A549 (cell line): ENCODE measurements around the gene PMPCA. TPM values are rescaled to one million over a fixed set of nuclear protein-coding genes. Genes with fewer than 3 reads are reported as not detected.

Experiments
- ATAC-seq, 2 experiments: fragments of 200-7000 bp in 1 of 2; fragments of >200 bp in 1 of 2; cut with Nextera tagmentation in 1 of 2; cut with Tn5 transposase in 1 of 2; 3 replicates each; pipeline versions ENCODE4 v1.8.0 to v1.9.1; 2018 to 2020; ENCODE audit warnings: mild to moderate bottlenecking in 1 of 2, moderate library complexity in 1 of 2
- CTCF ChIA-PET: fragments of 300-600 bp; sonication (Branson Sonifier 250); formaldehyde crosslinking; extraction: SDS; loops from one replicate; lab custom pipeline; 2021; ENCODE audit warnings: antibody characterized with exemption, inconsistent platforms; lab: Yijun Ruan, JAX
- POLR2A ChIA-PET: fragments of 350-600 bp; formaldehyde crosslinking; extraction: SDS; loops from one replicate; lab custom pipeline; 2021; ENCODE audit warnings: antibody characterized with exemption, inconsistent platforms; lab: Yijun Ruan, JAX
- DNase-seq, 2 experiments: peaks; one replicate each; pipeline versions ENCODE4 v3.0.0 to v3.0.0-alpha.2; 2011 to 2016; ENCODE audit warnings: low read depth in 1 of 2, low spot score in 1 of 2
- FAIRE-seq: peaks from 2 replicates; lab custom pipeline; 2011; peaks lifted over from hg19 to GRCh38; lab: Jason Lieb, UNC
- H3K27ac ChIP-seq, 2 experiments: fragments of >200 bp; sonication (Bioruptor Twin); formaldehyde crosslinking; 3 replicates each; pipeline ENCODE4 v1.5.1; 2016 to 2017
- H3K4me1 ChIP-seq: fragments of >200 bp; sonication (Bioruptor Twin); formaldehyde crosslinking; 3 replicates; pipeline ENCODE4 v1.6.1; 2016
- H3K4me2 ChIP-seq: fragments of >200 bp; sonication (Bioruptor Twin); formaldehyde crosslinking; 3 replicates; pipeline ENCODE4 v1.6.1; 2016
- H3K4me3 ChIP-seq: fragments of >200 bp; sonication (Bioruptor Twin); formaldehyde crosslinking; 3 replicates; pipeline ENCODE4 v1.5.1; 2016
- H3K9me3 ChIP-seq: fragments of >200 bp; sonication (Bioruptor Twin); formaldehyde crosslinking; 3 replicates; pipeline ENCODE4 v1.6.1; 2016
- CBX8 ChIP-seq: fragments of 200-600 bp; sonication (generic); IDR thresholded peaks from 2 replicates; pipeline ENCODE4 v1.6.1; 2016
- CHD2 ChIP-seq: fragments of 150-350 bp; IDR thresholded peaks from 2 replicates; pipeline ENCODE4 v1.6.1; 2014; ENCODE audit warnings: low read length; ENCODE audit not compliant: partially characterized antibody
- CTCF ChIP-seq: fragments of >200 bp; sonication (Bioruptor Twin); formaldehyde crosslinking; IDR thresholded peaks from 3 replicates; pipeline ENCODE4 v1.5.1; 2016
- EHF ChIP-seq: fragments of 250-450 bp; sonication (Bioruptor Pico); IDR thresholded peaks from 2 replicates; pipeline ENCODE4 v1.5.0; 2020; ENCODE audit warnings: mild to moderate bottlenecking
- ELK1 ChIP-seq: fragments of 150-350 bp; IDR thresholded peaks from 2 replicates; pipeline ENCODE4 v1.6.1; 2014; ENCODE audit warnings: low read depth, mild to moderate bottlenecking, low read length
- ESRRA ChIP-seq: fragments of 150-350 bp; IDR thresholded peaks from 2 replicates; pipeline ENCODE4 v1.6.1; 2014; ENCODE audit warnings: mild to moderate bottlenecking, low read length, borderline replicate concordance
- FOSL2 ChIP-seq, 2 experiments: fragments of 450-650 bp in 1 of 2; fragments of >200 bp in 1 of 2; sonication (Bioruptor Twin) in 1 of 2; formaldehyde crosslinking; IDR thresholded peaks; 2 replicates each; pipeline versions ENCODE4 v1.5.0 to v1.6.1; 2016 to 2020; ENCODE audit warnings: mild to moderate bottlenecking in 1 of 2, moderate library complexity in 1 of 2
- HEYL ChIP-seq: fragments of 250-450 bp; sonication (Bioruptor Pico); IDR thresholded peaks from 2 replicates; pipeline ENCODE4 v1.8.0; 2021; ENCODE audit warnings: mild to moderate bottlenecking, moderate library complexity
- JUN ChIP-seq, 2 experiments: fragments of >200 bp; sonication (Bioruptor Twin); formaldehyde crosslinking; IDR thresholded peaks; 2 replicates in 1 of 2; 3 replicates in 1 of 2; pipeline ENCODE4 v1.6.1; 2016 to 2017
- NFE2L2 ChIP-seq: fragments of 150-350 bp; conservative IDR thresholded peaks from 2 replicates; pipeline ENCODE4 v1.6.1; 2014; ENCODE audit warnings: low read length
- NPAS2 ChIP-seq: fragments of 250-450 bp; sonication (Bioruptor Pico); IDR thresholded peaks from 2 replicates; pipeline ENCODE4 v1.8.0; 2022; ENCODE audit warnings: mild to moderate bottlenecking, moderate library complexity, borderline replicate concordance
- NR3C1 ChIP-seq: fragments of >200 bp; sonication (Bioruptor Twin); formaldehyde crosslinking; IDR thresholded peaks from 3 replicates; pipeline ENCODE4 v1.6.1; 2017
- PHF8 ChIP-seq: fragments of 200-600 bp; sonication (generic); IDR thresholded peaks from 2 replicates; pipeline ENCODE4 v1.6.1; 2016; ENCODE audit warnings: low read depth, mild to moderate bottlenecking, antibody characterized with exemption, moderate library complexity, borderline replicate concordance
- POLR2A ChIP-seq: IDR thresholded peaks from 2 replicates; pipeline ENCODE4 v1.6.1; 2012; ENCODE audit warnings: mild to moderate bottlenecking, low read length
- REST ChIP-seq: fragments of 200-600 bp; sonication (generic); IDR thresholded peaks from 2 replicates; pipeline ENCODE4 v1.6.1; 2016; ENCODE audit warnings: antibody characterized with exemption, mild to moderate bottlenecking, moderate library complexity
- RNF2 ChIP-seq: fragments of 200-600 bp; sonication (generic); IDR thresholded peaks from 2 replicates; pipeline ENCODE4 v1.6.1; 2016; ENCODE audit warnings: low read depth, mild to moderate bottlenecking, antibody characterized with exemption, moderate library complexity, borderline replicate concordance
- SREBF2 ChIP-seq: fragments of 450-650 bp; IDR thresholded peaks from 2 replicates; pipeline ENCODE4 v1.6.1; 2014; ENCODE audit warnings: mild to moderate bottlenecking, moderate library complexity
- ZC3H11A ChIP-seq: fragments of 450-650 bp; IDR thresholded peaks from 2 replicates; pipeline ENCODE4 v1.6.1; 2014; ENCODE audit warnings: antibody characterized with exemption, mild to moderate bottlenecking
- ZFP36 ChIP-seq: fragments of 450-650 bp; IDR thresholded peaks from 2 replicates; pipeline ENCODE4 v1.6.1; 2014; ENCODE audit warnings: borderline replicate concordance; ENCODE audit not compliant: partially characterized antibody
- WGBS: methylation state at CpG from one replicate; pipeline ENCODE4 v1.1.6; 2017; ENCODE audit errors: missing lambda C conversion rate; 5-methylcytosine and 5-hydroxymethylcytosine counted together
- polyA plus RNA-seq, 4 experiments: library from polyadenylated mRNA; depleted of rRNA in 3 of 4; stranded (reverse); fragments of >200 nt; fragmentation: RNase III in 1 of 4; extraction: RNeasy Plus Mini Kit Qiagen cat#74134 plus additional on column Dnase treatment in 1 of 4; gene quantifications; 2 replicates in 3 of 4; 3 replicates in 1 of 4; pipeline ENCODE4 v1.2.3, GENCODE V29; 2011 to 2017
- TF ChIP-seq, protein P1 (sequence below): fragments of 250-450 bp; sonication (Bioruptor Pico); IDR thresholded peaks from 2 replicates; pipeline ENCODE4 v1.5.0; 2020; ENCODE audit warnings: low read depth, mild to moderate bottlenecking, moderate library complexity
- TF ChIP-seq, protein P2 (sequence below): IDR thresholded peaks from 2 replicates; pipeline ENCODE4 v1.6.1; 2012; ENCODE audit warnings: low read depth, borderline replicate concordance
- TF ChIP-seq, protein P3 (sequence below): IDR thresholded peaks from 2 replicates; pipeline ENCODE4 v1.6.1; 2012
- TF ChIP-seq, protein P4 (sequence below): fragments of >200 bp; sonication (Bioruptor Twin); formaldehyde crosslinking; IDR thresholded peaks from 3 replicates; pipeline ENCODE4 v1.6.1; 2016

PMPCA gene
- polyA plus RNA-seq, 2 of the 4 experiments (the other 2 are of a cell fraction): 71.1 to 89.2 TPM

GRCh38 chr9:136362450-136362784, 48.0 kb upstream of the PMPCA start:
- no peak overlapping the region for H3K4me3 ChIP-seq
- peaks cover 13% of the 10 kb centered on the region; the same call in 2 of the 3 replicates for H3K4me1 ChIP-seq
- peak overlapping the region; percentile 74 for H3K4me2 ChIP-seq
- TF ChIP-seq SREBF2 (no peak), NR3C1 (no peak), REST (no peak)
- no peaks in the 10 kb centered on the region for H3K9me3 ChIP-seq
- POLR2A ChIA-PET: interaction anchor here (0.5 to 2.4 kb wide), 23 partner anchors 8 to 648 kb away, joined by 3 to 33 read pairs (median 4); partner anchors contain the start of genes ENTR1, PMPCA and SNAPC4
- no peak for ATAC-seq
- no peak for DNase-seq
- H3K27ac ChIP-seq: peak overlapping the region in 1 of 2 experiments; percentile 72; a peak in 3 of 6 replicates
- CTCF ChIA-PET: interaction anchor here (0.6 to 2.9 kb wide), 23 partner anchors 8 to 334 kb away, joined by 3 to 29 read pairs (median 5); no protein-coding TSS in a partner anchor
- no peak for FAIRE-seq
- 77% methylated on average over 5 of the region's 6 CpGs for WGBS

GRCh38 chr9:136363106-136363948, 47.1 kb upstream of the PMPCA start, which contains the start of gene DNLZ:
DNLZ (minus strand) TSS chr9:136363744; CDS start chr9:136363714, 30 bp downstream.
- H3K9me3 ChIP-seq: no peaks in the 10 kb centered on the region
- H3K4me1 ChIP-seq: peaks cover 13% of the 10 kb centered on the region; the same call in 2 of the 3 replicates
- peak within 1 kb of the TSS; percentile 88 for H3K4me3 ChIP-seq
- CTCF ChIA-PET: interaction anchor here (0.6 to 3.9 kb wide), 38 partner anchors 9 to 358 kb away, joined by 3 to 29 read pairs (median 4); partner anchors contain the start of gene CARD9
- FAIRE-seq (no peak), ATAC-seq (peak; percentile 72 to 86), DNase-seq (peak; percentile 87 to 95)
- H3K27ac ChIP-seq: peak within 1 kb of the TSS; percentile 96 to 98
- POLR2A ChIA-PET: interaction anchor here (0.5 to 2.4 kb wide), 24 partner anchors 9 to 648 kb away, joined by 3 to 33 read pairs (median 4); partner anchors contain the start of genes ENTR1, PMPCA and SNAPC4
- WGBS: 0% methylated on average over 15 of the region's 97 CpGs
- H3K4me2 ChIP-seq: peak within 1 kb of the TSS; percentile 77
- TF ChIP-seq CHD2 (no peak), NFE2L2 (no peak), RNF2 (no peak), ELK1 (no peak), JUN (IDR thresholded peaks at IDR 0.05) (peak; percentile 89 to 99), ESRRA (no peak), FOSL2 (IDR thresholded peaks at IDR 0.05) (no peak), FOSL2 (CRISPR knock-in tag; IDR thresholded peaks at IDR 0.05) (peak; percentile 15; the same call in 1 of the 2 replicates), CTCF (peak; percentile 97), PHF8 (peak; percentile 75; the same call in 1 of the 2 replicates), CBX8 (no peak), POLR2A (peak; percentile 76), EHF (CRISPR knock-in tag) (0 out of 2 replicates have a peak, but pooled peaks have one; percentile 34), ZFP36 (no peak), NPAS2 (CRISPR knock-in tag) (peak; percentile 72), ZC3H11A (no peak), HEYL (CRISPR knock-in tag) (no peak), NR3C1 (no peak)
- TF ChIP-seq, protein P1, sequence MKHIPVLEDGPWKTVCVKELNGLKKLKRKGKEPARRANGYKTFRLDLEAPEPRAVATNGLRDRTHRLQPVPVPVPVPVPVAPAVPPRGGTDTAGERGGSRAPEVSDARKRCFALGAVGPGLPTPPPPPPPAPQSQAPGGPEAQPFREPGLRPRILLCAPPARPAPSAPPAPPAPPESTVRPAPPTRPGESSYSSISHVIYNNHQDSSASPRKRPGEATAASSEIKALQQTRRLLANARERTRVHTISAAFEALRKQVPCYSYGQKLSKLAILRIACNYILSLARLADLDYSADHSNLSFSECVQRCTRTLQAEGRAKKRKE: peak; percentile 84; the same call in 1 of the 2 replicates
- TF ChIP-seq, protein P2, sequence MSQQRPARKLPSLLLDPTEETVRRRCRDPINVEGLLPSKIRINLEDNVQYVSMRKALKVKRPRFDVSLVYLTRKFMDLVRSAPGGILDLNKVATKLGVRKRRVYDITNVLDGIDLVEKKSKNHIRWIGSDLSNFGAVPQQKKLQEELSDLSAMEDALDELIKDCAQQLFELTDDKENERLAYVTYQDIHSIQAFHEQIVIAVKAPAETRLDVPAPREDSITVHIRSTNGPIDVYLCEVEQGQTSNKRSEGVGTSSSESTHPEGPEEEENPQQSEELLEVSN: peak; percentile 100
- TF ChIP-seq, protein P3, sequence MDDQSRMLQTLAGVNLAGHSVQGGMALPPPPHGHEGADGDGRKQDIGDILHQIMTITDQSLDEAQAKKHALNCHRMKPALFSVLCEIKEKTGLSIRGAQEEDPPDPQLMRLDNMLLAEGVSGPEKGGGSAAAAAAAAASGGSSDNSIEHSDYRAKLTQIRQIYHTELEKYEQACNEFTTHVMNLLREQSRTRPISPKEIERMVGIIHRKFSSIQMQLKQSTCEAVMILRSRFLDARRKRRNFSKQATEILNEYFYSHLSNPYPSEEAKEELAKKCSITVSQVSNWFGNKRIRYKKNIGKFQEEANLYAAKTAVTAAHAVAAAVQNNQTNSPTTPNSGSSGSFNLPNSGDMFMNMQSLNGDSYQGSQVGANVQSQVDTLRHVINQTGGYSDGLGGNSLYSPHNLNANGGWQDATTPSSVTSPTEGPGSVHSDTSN: no peak
- TF ChIP-seq, protein P4, sequence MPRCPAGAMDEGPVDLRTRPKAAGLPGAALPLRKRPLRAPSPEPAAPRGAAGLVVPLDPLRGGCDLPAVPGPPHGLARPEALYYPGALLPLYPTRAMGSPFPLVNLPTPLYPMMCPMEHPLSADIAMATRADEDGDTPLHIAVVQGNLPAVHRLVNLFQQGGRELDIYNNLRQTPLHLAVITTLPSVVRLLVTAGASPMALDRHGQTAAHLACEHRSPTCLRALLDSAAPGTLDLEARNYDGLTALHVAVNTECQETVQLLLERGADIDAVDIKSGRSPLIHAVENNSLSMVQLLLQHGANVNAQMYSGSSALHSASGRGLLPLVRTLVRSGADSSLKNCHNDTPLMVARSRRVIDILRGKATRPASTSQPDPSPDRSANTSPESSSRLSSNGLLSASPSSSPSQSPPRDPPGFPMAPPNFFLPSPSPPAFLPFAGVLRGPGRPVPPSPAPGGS: peak; percentile 94
